SK-N-SH (cell line): ENCODE measurements around the gene LMF1. TPM values are rescaled to one million over a fixed set of nuclear protein-coding genes. Genes with fewer than 3 reads are reported as not detected.

ENCODE experiments used
- CTCF ChIA-PET: fragments of 300-600, 350-600 bp; formaldehyde crosslinking; extraction: SDS; loops from one replicate; lab custom pipeline; 2021; lab: Yijun Ruan, JAX
- POLR2A ChIA-PET: fragments of 350-600 bp; sonication (Branson Sonifier 250); formaldehyde crosslinking; extraction: SDS; loops from one replicate; lab custom pipeline; 2020; ENCODE audit warnings: antibody characterized with exemption, inconsistent platforms; lab: Yijun Ruan, JAX
- DNase-seq: peaks from one replicate; pipeline ENCODE4 v3.0.0; 2012
- H2AFZ ChIP-seq: fragments of 200-600 bp; sonication (generic); 2 replicates; pipeline ENCODE4 v1.8.1; 2016; ENCODE audit warnings: antibody characterized with exemption, mild to moderate bottlenecking, low read depth
- H3F3A ChIP-seq: fragments of 200-600 bp; sonication (generic); replicated peaks from 2 replicates; pipeline ENCODE3; 2016; ENCODE audit warnings: antibody characterized with exemption, mild to moderate bottlenecking; ENCODE audit not compliant: insufficient read depth
- H3K27ac ChIP-seq, 2 experiments: fragments of 200-500 bp in 1 of 2; fragments of 200-600 bp in 1 of 2; sonication (Bioruptor generic) in 1 of 2; sonication (generic), shearing (Covaris generic) in 1 of 2; 2 replicates each; pipeline versions ENCODE4 v1.5.1 to v1.6.1; 2014 to 2016; ENCODE audit warnings: low read depth in 2 of 2, inconsistent platforms in 1 of 2, low read length in 1 of 2, mild to moderate bottlenecking in 1 of 2, mixed read lengths in 1 of 2
- H3K27me3 ChIP-seq: fragments of 200-600 bp; sonication (generic), shearing (Covaris generic); 2 replicates; pipeline ENCODE4 v1.6.1; 2016; ENCODE audit warnings: mixed run types; ENCODE audit not compliant: insufficient read depth
- H3K36me3 ChIP-seq, 2 experiments: fragments of 200-500 bp in 1 of 2; fragments of 200-600 bp in 1 of 2; sonication (Bioruptor generic) in 1 of 2; sonication (generic) in 1 of 2; replicated peaks in 1 of 2; 2 replicates each; pipeline versions ENCODE3 to v1.5.1; 2014 to 2016; ENCODE audit warnings: low read length in 1 of 2, mild to moderate bottlenecking in 1 of 2; ENCODE audit not compliant: insufficient read depth in 2 of 2, control insufficient read depth in 1 of 2
- H3K4me1 ChIP-seq, 2 experiments: fragments of 200-500 bp in 1 of 2; fragments of 200-600 bp in 1 of 2; sonication (Bioruptor generic) in 1 of 2; sonication (generic), shearing (Covaris generic) in 1 of 2; 2 replicates each; pipeline versions ENCODE4 v1.5.1 to v1.6.1; 2014 to 2016; ENCODE audit warnings: low read depth in 1 of 2, low read length in 1 of 2, mixed run types in 1 of 2; ENCODE audit not compliant: insufficient read depth in 2 of 2, control insufficient read depth in 1 of 2
- H3K4me2 ChIP-seq: fragments of 200-600 bp; sonication (generic), shearing (Covaris generic); 2 replicates; pipeline ENCODE4 v1.6.1; 2017; ENCODE audit warnings: mixed run types
- H3K4me3 ChIP-seq, 2 experiments: fragments of 200-500 bp in 1 of 2; fragments of 200-600 bp in 1 of 2; sonication (Bioruptor generic) in 1 of 2; sonication (generic), shearing (Covaris generic) in 1 of 2; 2 replicates each; pipeline versions ENCODE4 v1.5.1 to v1.8.1; 2014 to 2016; ENCODE audit warnings: low read depth in 2 of 2, inconsistent platforms in 1 of 2, low read length in 1 of 2, mild to moderate bottlenecking in 1 of 2, mixed read lengths in 1 of 2, moderate library complexity in 1 of 2
- H3K79me2 ChIP-seq: fragments of 200-600 bp; sonication (generic); 2 replicates; pipeline ENCODE4 v1.8.1; 2017; ENCODE audit warnings: mild to moderate bottlenecking; ENCODE audit not compliant: insufficient read depth
- H3K9ac ChIP-seq: fragments of 200-600 bp; sonication (generic); 2 replicates; pipeline ENCODE4 v1.6.1; 2017; ENCODE audit warnings: mixed run types
- H3K9me2 ChIP-seq: fragments of 200-600 bp; sonication (generic); 2 replicates; pipeline ENCODE4 v1.6.1; 2017; ENCODE audit warnings: mixed run types
- H3K9me3 ChIP-seq: fragments of 200-600 bp; sonication (generic); 2 replicates; pipeline ENCODE4 v1.6.1; 2017; ENCODE audit warnings: mixed run types, mild to moderate bottlenecking, moderate library complexity
- H4K20me1 ChIP-seq: fragments of 200-600 bp; sonication (generic); 2 replicates; pipeline ENCODE4 v1.6.1; 2017; ENCODE audit warnings: mild to moderate bottlenecking, mixed run types; ENCODE audit not compliant: insufficient read depth
- CTCF ChIP-seq: fragments of 200-600 bp; sonication (generic); IDR thresholded peaks from 2 replicates; pipeline ENCODE4 v1.6.1; 2017; ENCODE audit warnings: antibody characterized with exemption, mild to moderate bottlenecking, moderate library complexity
- ELF1 ChIP-seq: IDR thresholded peaks from 2 replicates; pipeline ENCODE4 v1.4.0; 2012
- EP300 ChIP-seq, 2 experiments: IDR thresholded peaks; 2 replicates each; pipeline versions ENCODE4 v1.4.0 to v1.6.1; 2012; ENCODE audit warnings: borderline replicate concordance in 1 of 2, low read depth in 1 of 2, low read length in 1 of 2
- FOXM1 ChIP-seq: IDR thresholded peaks from 2 replicates; pipeline ENCODE4 v1.4.0; 2012; ENCODE audit warnings: low read depth, mild to moderate bottlenecking
- GATA2 ChIP-seq: sonication (generic); formaldehyde crosslinking; IDR thresholded peaks from 2 replicates; pipeline ENCODE4 v1.5.0; 2020; ENCODE audit warnings: mild to moderate bottlenecking, missing genetic modification reagents
- RCOR1 ChIP-seq: fragments of 150-350 bp; IDR thresholded peaks from 2 replicates; pipeline ENCODE4 v1.6.1; 2017; ENCODE audit warnings: antibody characterized with exemption, low read length
- RFX5 ChIP-seq: IDR thresholded peaks from 2 replicates; pipeline ENCODE4 v1.6.1; 2012; ENCODE audit warnings: mild to moderate bottlenecking, improper control_type of control experiment, low read length
- SIN3A ChIP-seq: IDR thresholded peaks from 2 replicates; pipeline ENCODE4 v1.6.1; 2012; ENCODE audit warnings: low read depth, mild to moderate bottlenecking, low read length, moderate library complexity, borderline replicate concordance
- SMC3 ChIP-seq: IDR thresholded peaks from 2 replicates; pipeline ENCODE4 v1.6.1; 2012; ENCODE audit warnings: low read depth, low read length, improper control_type of control experiment
- TCF12 ChIP-seq: IDR thresholded peaks from 2 replicates; pipeline ENCODE4 v1.4.0; 2012
- YY1 ChIP-seq: IDR thresholded peaks from 2 replicates; pipeline ENCODE4 v1.4.0; 2012; ENCODE audit warnings: low read depth, mild to moderate bottlenecking
- WGBS: methylation state at CpG from one replicate; pipeline ENCODE4 v1.1.6; 2017; ENCODE audit warnings: low lambda C conversion rate; 5-methylcytosine and 5-hydroxymethylcytosine counted together
- polyA plus RNA-seq, 3 experiments: library from polyadenylated mRNA; depleted of rRNA; stranded (reverse); fragments of >200 nt; gene quantifications; 2 replicates each; pipeline ENCODE4 v1.2.3, GENCODE V29; 2012
- TF ChIP-seq, protein P1 (sequence below): IDR thresholded peaks from 2 replicates; pipeline ENCODE4 v1.6.1; 2012; ENCODE audit warnings: mild to moderate bottlenecking, low read depth, low read length, moderate library complexity
- TF ChIP-seq, protein P2 (sequence below): fragments of 150-350 bp; IDR thresholded peaks from 2 replicates; pipeline ENCODE4 v1.6.1; 2016; ENCODE audit warnings: mild to moderate bottlenecking, low read depth, low read length
- TF ChIP-seq, protein P3 (sequence below): IDR thresholded peaks from 2 replicates; pipeline ENCODE4 v1.4.0; 2012; ENCODE audit warnings: low read depth
- TF ChIP-seq, protein P4 (sequence below): IDR thresholded peaks from 2 replicates; pipeline ENCODE4 v1.4.0; 2012; ENCODE audit warnings: low read depth, borderline replicate concordance

The LMF1 gene
- polyA plus RNA-seq, 1 of the 3 experiments (the other 2 are of a cell fraction): 5.7 TPM

DNA sequence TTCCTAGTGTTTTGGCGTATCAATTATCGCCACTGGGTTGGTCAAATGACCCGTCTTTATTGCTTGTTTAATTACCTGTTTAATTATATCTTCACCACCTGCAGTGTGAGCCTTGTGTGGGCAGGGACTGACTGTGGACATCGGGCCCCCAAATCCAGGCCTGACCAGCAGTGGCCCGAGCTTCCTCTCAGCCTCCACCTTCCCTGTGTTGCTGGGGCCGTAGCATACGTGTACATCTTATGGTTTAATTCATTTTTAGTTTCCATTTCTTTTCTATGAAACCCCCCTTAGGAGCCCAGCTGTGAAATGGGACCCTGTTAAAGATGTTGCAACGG is 1.2 kb upstream of the LMF1 start:
- H3K27ac ChIP-seq: no peak overlapping the region
- H3K4me1 ChIP-seq: peaks cover 6 to 11% of the 10 kb centered on the region in 2 experiments; a peak in 2 of 4 replicates
- peaks cover 57% of the 10 kb centered on the region for H3K27me3 ChIP-seq
- H3K4me2 ChIP-seq: no peak overlapping the region
- H3K9ac ChIP-seq: no peak overlapping the region
- 46% methylated on average over 8 of the region's 8 CpGs for WGBS
- no peak for DNase-seq
- no peaks in the 10 kb centered on the region for H3F3A ChIP-seq
- POLR2A ChIA-PET: no interaction called here
- no peak overlapping the region for H3K4me3 ChIP-seq
- H3K9me2 ChIP-seq: no peaks in the 10 kb centered on the region
- no peaks in the 10 kb centered on the region for H4K20me1 ChIP-seq
- CTCF ChIA-PET: interaction anchor here (1.5 kb wide), 1 partner anchor 86 kb away, joined by 5 read pairs; no protein-coding TSS in a partner anchor
- TF ChIP-seq RCOR1 (no peak), FOXM1 (no peak), SMC3 (no peak), YY1 (no peak), GATA2 (CRISPR knock-in tag) (no peak), RFX5 (no peak), EP300 (IDR thresholded peaks at IDR 0.05; ENCODE audit: borderline replicate concordance in 1 of 2, low read depth in 1 of 2, low read length in 1 of 2) (no peak), CTCF (no peak), SIN3A (no peak), TCF12 (no peak), ELF1 (no peak)
- TF ChIP-seq, protein P1, sequence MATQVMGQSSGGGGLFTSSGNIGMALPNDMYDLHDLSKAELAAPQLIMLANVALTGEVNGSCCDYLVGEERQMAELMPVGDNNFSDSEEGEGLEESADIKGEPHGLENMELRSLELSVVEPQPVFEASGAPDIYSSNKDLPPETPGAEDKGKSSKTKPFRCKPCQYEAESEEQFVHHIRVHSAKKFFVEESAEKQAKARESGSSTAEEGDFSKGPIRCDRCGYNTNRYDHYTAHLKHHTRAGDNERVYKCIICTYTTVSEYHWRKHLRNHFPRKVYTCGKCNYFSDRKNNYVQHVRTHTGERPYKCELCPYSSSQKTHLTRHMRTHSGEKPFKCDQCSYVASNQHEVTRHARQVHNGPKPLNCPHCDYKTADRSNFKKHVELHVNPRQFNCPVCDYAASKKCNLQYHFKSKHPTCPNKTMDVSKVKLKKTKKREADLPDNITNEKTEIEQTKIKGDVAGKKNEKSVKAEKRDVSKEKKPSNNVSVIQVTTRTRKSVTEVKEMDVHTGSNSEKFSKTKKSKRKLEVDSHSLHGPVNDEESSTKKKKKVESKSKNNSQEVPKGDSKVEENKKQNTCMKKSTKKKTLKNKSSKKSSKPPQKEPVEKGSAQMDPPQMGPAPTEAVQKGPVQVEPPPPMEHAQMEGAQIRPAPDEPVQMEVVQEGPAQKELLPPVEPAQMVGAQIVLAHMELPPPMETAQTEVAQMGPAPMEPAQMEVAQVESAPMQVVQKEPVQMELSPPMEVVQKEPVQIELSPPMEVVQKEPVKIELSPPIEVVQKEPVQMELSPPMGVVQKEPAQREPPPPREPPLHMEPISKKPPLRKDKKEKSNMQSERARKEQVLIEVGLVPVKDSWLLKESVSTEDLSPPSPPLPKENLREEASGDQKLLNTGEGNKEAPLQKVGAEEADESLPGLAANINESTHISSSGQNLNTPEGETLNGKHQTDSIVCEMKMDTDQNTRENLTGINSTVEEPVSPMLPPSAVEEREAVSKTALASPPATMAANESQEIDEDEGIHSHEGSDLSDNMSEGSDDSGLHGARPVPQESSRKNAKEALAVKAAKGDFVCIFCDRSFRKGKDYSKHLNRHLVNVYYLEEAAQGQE: no peak
- TF ChIP-seq, protein P2, sequence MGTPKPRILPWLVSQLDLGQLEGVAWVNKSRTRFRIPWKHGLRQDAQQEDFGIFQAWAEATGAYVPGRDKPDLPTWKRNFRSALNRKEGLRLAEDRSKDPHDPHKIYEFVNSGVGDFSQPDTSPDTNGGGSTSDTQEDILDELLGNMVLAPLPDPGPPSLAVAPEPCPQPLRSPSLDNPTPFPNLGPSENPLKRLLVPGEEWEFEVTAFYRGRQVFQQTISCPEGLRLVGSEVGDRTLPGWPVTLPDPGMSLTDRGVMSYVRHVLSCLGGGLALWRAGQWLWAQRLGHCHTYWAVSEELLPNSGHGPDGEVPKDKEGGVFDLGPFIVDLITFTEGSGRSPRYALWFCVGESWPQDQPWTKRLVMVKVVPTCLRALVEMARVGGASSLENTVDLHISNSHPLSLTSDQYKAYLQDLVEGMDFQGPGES: no peak
- TF ChIP-seq, protein P3, sequence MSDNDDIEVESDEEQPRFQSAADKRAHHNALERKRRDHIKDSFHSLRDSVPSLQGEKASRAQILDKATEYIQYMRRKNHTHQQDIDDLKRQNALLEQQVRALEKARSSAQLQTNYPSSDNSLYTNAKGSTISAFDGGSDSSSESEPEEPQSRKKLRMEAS: no peak
- TF ChIP-seq, protein P4, sequence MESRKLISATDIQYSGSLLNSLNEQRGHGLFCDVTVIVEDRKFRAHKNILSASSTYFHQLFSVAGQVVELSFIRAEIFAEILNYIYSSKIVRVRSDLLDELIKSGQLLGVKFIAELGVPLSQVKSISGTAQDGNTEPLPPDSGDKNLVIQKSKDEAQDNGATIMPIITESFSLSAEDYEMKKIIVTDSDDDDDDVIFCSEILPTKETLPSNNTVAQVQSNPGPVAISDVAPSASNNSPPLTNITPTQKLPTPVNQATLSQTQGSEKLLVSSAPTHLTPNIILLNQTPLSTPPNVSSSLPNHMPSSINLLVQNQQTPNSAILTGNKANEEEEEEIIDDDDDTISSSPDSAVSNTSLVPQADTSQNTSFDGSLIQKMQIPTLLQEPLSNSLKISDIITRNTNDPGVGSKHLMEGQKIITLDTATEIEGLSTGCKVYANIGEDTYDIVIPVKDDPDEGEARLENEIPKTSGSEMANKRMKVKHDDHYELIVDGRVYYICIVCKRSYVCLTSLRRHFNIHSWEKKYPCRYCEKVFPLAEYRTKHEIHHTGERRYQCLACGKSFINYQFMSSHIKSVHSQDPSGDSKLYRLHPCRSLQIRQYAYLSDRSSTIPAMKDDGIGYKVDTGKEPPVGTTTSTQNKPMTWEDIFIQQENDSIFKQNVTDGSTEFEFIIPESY: no peak
- TF ChIP-seq, all 33 proteins: peak for 0
- peaks cover 5% of the 10 kb centered on the region; the same call in 1 of the 2 replicates for H3K79me2 ChIP-seq
- peaks cover 0 to 11% of the 10 kb centered on the region in 2 experiments for H3K36me3 ChIP-seq
- no peaks in the 10 kb centered on the region for H3K9me3 ChIP-seq
- no peak overlapping the region for H2AFZ ChIP-seq
